Upper lobe of left lung (tissue), 4 donors: ENCODE data around the gene ACRBP.

Source experiments
- EP300 ChIP-seq, 4 donors: sonication (generic); formaldehyde crosslinking; IDR thresholded peaks; one replicate each; pipeline ENCODE4 v1.5.1; 2017; ENCODE audit warnings: antibody characterized with exemption in 4 of 4, control low read depth in 2 of 4
- POLR2A ChIP-seq, 4 donors: fragments of 450-650 bp; IDR thresholded peaks; one replicate each; pipeline ENCODE4 v1.5.1; 2016 to 2017; ENCODE audit warnings: antibody characterized with exemption in 4 of 4, mild to moderate bottlenecking in 2 of 4
- TF ChIP-seq, protein P1 (sequence below), 6 experiments: fragments of 450-650 bp in 4 of 6; fragments of 200-600 bp in 2 of 6; sonication (generic) in 2 of 6; IDR thresholded peaks; one replicate each; pipeline ENCODE4 v1.5.1; 2016 to 2019; ENCODE audit warnings: antibody characterized with exemption in 6 of 6

DNA sequence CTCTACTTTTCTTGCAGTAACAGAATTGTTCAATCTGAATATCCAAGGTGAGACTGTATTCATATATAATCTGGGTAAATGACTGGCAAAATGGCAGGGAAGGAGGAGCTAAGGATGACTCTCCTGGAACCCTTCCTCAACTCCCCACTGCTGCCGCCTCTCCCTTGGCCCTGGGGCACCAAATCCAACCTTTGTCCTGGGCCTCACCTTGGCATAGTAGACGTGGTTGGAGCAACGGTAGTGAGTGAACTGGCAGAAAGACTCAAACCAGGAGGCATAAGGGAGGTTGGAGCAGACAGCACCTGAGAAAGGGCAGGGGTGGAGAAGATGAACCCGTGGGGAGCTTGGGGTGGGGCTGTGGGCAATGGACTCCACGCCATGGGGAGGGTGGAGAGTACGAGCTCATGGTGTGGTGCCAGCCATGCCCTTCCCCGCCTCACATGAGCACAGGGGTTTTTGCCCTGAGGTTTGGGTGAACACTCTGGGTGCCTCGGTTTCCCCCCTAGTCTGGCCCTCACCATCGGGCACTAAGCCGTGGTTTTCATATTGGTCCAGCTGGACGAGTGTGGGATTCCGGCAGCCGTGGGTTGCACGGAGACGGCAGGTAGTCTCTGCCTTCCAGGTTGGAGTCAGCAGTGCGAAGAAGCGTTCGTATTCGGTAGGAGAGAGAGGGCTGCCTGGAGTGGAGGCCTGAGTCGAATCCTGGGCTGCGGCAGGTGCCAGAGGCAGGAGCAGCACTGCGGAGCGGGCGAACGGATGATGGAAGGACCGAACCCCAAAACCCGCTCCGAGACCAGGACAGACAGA, 753 bp downstream of the ACRBP start:
- TF ChIP-seq, protein P1, sequence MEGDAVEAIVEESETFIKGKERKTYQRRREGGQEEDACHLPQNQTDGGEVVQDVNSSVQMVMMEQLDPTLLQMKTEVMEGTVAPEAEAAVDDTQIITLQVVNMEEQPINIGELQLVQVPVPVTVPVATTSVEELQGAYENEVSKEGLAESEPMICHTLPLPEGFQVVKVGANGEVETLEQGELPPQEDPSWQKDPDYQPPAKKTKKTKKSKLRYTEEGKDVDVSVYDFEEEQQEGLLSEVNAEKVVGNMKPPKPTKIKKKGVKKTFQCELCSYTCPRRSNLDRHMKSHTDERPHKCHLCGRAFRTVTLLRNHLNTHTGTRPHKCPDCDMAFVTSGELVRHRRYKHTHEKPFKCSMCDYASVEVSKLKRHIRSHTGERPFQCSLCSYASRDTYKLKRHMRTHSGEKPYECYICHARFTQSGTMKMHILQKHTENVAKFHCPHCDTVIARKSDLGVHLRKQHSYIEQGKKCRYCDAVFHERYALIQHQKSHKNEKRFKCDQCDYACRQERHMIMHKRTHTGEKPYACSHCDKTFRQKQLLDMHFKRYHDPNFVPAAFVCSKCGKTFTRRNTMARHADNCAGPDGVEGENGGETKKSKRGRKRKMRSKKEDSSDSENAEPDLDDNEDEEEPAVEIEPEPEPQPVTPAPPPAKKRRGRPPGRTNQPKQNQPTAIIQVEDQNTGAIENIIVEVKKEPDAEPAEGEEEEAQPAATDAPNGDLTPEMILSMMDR (IDR thresholded peaks at IDR 0.05), result no peak
- TF ChIP-seq POLR2A (IDR thresholded peaks at IDR 0.05) (no peak), EP300 (IDR thresholded peaks at IDR 0.05) (no peak)
